Glomerular visceral epithelial cell (primary cell): ENCODE results near the gene BPGM.

ENCODE experiments used
- DNase-seq: peaks from one replicate; pipeline ENCODE4 v3.0.0-alpha.2; 2016; ENCODE audit errors: extremely low spot score

Gene BPGM

GRCh38 chr7:134646425-134647305 is at the start of gene BPGM:
Gene BPGM (plus strand): TSS chr7:134646853. CDS start chr7:134661508, 14,655 bp downstream.
- peak; percentile 100 for DNase-seq

DNA sequence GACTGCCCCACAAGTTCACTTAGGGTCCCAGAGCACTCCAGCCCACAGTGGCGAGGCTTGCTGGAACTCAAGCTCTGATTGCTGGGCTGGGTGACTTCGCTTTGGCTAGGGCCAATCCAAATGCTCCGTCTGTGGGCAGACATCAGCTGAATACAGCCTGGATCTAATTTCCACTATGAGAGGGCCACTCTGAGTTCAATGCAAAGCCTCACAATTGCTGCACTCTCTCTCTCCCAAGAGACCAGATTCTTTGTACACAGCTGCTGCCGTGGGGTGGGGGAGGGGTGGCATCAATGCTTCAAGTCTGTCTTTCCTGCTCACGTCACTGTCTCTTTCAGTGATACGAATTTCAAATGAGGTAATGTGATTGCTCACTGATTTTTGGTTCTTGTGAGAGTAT is 47.3 kb upstream of the BPGM start:
- DNase-seq: no peak

- DNase-seq: no peak
Measured at GRCh38 chr7:134601459-134601858, 45.2 kb upstream of the BPGM start.

DNA sequence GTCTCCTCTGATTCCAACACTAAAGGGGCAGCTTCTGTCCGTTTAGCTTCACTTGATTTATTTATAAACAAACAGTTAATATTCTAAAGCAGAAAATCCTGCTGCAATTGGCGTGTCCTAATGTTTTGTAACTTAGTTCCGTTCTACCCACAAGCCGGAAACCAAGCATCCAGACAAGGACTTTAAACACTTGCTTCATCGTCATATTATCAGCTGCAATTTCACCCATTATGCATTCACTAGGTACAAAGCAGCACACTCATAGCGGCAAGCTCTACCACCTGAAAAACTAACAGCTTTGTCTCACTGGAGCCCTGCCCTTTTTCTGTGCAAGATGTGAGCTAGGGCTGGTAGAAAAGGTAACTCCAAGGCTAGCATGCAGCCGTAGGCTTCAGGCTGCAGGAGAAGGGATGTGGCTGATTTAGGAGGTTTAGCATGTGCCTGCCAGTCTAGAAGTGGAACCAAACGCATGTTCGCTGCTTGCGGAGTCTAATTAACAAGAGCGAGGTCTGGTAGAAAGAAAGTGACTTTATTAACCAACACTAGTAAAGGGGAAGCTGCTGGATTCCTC is 43.7 kb upstream of the BPGM start:
- DNase-seq: no peak

DNA sequence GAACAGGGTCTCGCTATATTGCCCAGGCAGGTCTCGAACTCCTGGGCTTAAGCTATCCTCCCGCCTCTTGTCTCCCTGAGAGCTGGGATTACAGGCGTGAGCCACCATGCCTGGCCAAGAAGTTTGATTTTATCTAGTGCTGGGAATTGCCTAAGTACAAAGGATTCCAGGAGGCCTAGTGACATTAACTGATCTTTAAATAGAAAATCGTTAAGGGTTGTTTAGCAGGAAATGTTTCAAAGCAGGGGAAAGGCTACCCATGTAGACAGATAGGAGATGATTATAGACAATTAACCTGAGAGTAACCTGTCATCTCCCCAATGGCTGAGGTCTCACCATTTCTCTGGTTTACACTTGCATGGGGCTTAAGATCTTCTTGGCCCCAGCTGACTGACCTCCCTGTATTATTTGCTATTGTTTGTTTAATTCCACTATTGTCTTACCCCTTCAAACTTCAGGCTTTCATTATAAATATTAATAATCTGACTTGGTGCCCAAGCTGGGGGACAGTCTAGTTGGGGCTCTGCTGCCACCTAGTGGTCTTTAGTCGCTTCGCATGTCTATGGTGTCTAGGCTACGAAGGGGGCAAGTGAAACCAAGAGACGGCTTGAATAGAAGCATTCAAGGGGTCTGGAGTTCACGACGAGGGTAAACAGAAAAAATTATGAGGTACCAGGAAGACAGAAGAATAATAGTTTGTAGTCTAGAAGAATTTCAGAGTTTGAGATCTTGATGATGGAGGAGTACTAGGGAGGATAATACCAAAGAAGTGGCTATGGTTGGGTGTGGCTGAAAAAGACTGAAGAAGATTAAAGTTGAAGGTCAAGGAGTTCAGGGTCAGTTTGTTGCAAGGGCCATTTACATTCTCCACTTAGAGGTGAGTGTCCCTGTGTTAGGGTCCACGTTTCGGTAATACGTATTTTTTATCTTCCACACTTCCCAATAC is 40.4 kb upstream of the BPGM start:
- peak; percentile 64 for DNase-seq

- DNase-seq: no peak
Measured at GRCh38 chr7:134611611-134612151, 35.0 kb upstream of the BPGM start.

GRCh38 chr7:134612197-134612596 is 34.5 kb upstream of the BPGM start:
- DNase-seq: no peak

DNA sequence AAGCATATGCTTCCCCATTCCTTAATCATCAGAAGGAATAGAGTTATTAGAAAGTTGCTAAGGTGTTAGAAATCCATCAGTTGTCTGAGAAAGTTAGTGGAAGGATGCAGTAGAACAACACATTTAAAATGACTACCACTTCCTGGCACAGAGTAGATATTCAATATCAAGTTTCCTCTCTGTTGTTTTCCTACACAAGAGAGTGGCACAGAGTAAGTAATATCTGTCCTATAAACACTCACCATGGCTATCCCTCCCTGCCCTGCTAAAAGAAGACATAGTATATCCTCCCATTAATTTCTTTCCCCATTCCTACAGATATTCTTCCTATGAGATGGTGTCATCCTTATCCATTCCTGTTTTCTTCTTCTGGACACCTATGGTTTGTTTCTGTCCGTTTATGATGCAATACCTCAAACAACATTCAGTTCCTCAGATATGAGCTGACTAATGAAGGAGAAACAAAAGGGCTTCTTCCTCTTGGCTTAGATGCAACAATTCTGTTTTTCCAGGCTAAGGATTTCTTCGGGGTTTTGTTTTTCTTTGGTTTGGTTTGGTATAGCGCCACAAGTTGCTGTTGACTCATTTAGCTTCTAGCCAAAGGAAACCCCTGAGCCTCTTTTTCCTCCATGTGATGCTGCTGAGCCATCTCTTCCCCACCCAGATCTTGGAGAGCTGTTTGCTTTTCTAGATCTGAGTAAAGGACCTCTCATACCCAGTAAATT is 32.9 kb upstream of the BPGM start:
- DNase-seq: peak; percentile 77

DNA sequence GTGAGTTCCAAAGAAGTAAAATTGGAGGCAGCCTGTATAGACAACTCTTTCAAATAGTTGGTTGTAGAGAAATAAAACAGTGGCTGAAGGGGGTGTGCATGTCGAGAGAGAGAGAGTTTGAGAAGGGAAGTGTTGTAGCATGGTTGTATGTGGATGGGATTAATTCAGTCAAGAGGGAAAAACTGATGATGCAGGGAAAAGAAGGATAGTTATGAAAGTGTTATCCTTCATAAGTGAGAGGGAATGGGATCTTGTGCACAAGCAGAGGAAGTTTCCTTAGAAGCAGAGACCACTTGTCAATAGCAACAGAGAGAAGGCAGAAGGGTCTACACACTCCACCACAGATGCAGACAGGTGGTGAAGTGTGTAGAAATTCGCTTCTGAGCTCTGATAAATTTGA is 30.0 kb upstream of the BPGM start:
- no peak for DNase-seq

DNA sequence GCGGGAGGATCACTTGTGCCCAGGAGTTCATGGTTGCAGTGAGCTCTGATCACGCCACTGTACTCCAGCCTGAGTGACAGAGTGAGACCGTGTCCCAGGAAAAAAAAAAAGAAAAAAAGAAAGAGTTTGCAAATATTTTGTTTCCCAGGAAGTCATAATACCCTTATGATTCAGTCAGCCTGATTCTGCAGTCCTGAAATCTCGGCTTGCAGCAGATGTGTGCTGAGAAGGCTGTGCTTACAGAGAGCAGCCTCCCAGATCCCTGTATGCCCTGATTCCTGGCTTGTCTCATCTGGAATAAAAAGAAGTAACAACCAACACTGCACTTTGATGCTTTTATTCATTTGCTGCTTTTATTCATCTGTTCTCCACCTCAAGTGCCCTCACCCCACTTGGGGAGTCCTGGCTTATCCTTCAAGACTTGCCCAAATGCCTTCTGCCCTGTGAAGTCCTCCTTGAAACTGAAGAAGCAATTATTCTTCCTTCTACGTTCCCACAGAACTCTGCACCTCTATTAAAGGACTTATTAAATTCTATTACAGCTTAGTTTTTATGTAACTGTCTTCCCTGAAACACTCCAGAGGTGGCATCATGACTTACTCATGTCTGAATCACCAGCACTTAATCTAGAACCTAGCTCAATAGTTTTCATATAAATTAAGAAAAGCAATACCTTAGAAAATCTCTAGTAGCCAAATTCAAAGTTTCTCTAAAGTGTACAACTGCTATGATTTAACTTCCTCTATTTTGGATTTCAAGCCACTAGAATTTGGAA is 27.7 kb upstream of the BPGM start:
- DNase-seq: peak; percentile 22

DNA sequence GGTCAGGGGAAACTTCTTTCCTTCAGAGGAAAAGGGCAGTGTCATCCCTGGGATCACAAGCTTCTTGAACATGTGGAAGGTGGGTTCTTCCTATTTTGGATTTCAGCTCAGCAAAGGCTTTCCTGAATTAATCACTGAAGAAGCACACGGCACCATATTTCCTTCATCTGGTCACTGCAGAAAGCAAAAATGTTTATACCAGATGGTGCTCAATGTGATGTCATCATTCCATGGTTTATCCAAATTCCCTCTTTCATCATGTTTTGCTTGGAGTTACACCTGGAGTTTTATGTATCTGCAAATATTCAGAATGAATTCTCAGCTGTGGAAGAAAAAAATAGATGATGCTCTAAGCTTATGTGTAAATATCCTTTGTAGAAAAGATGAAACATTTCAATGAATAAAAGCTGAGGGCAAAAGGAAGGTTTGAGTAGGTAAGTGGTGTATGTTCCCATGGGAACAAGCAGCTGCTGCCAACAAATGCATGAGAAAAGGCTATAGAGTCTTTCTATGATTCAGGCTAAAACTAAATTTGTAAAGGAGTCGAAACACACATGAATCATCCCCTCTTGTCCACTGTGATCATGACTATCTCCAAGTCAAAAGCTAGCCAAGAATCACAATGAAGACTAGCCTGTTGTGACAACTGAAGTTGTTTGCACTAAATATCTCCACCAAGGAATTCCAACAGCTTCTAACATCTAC is 26.9 kb upstream of the BPGM start:
- DNase-seq: peak; percentile 69

DNA sequence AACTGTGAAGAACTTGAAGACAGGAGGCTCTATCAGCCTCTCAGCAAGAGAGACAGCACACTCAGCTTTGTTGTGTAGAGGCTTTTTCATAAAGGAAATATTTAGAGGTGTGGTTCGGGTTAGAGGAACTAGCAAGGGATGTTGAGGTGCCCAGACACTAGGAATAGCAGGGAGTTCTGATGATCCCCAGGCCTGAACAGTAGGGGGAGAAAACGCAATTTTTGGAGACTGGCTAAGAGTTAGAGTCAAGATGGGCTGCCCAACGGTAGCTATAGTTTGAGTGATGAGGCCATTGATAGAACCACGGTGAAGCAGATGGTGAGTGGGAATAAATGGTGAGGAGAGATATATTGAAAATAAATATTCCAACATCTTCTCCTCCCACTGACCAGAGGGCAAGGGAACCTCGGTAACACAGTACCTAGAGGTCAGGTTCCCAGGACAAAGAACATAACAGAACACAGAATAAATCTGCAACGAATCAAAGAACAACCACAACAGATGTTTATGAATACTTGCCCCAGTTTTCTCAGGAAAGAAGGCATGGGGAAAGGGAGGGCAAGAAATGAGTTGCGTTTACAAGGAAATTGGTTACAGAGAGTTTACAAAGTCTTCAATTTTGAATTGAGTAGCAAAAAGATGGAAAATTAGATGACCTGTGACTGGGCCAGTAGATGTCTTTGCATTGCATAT is 24.2 kb upstream of the BPGM start:
- no peak for DNase-seq

GRCh38 chr7:134623193-134623592 is 23.5 kb upstream of the BPGM start:
- DNase-seq: no peak

GRCh38 chr7:134625550-134625949 is 21.1 kb upstream of the BPGM start:
- no peak for DNase-seq

GRCh38 chr7:134627109-134627774 is 19.4 kb upstream of the BPGM start:
- no peak for DNase-seq

GRCh38 chr7:134627775-134628153 is 18.9 kb upstream of the BPGM start:
- DNase-seq: no peak

GRCh38 chr7:134629445-134629844 is 17.2 kb upstream of the BPGM start:
- no peak for DNase-seq

- DNase-seq: no peak
Measured at GRCh38 chr7:134630237-134630636, 16.4 kb upstream of the BPGM start.

DNA sequence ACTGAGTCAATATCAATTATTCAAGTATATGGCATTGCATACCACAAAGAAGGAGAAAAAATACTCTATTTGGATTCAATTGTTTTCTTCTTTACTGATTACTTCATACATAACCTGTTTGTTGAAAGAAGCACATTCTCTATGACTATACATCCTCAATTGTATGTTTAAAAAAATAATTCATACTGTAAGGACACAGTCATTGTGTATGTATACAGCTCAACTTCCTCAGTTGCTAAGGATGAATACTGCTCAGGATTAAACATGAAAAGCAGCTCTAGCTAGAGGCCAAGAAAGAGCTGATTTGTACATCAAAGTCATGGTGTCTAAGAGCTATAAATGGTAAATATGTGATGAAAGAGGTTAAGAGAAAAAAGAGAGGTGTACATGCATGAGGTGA is 15.8 kb upstream of the BPGM start:
- DNase-seq: no peak
